GM12878 (cell line): ENCODE data around the gene SPAG9. TPM values are rescaled to one million over a fixed set of nuclear protein-coding genes. Genes with fewer than 3 reads are reported as not detected.

Experiments used
- EED ChIP-seq: sonication (generic); IDR thresholded peaks from 2 replicates; pipeline ENCODE4 v1.6.1; 2016; ENCODE audit warnings: antibody characterized with exemption, low read depth
- FOXM1 ChIP-seq: IDR thresholded peaks from 2 replicates; pipeline ENCODE4 v1.6.1; 2012; ENCODE audit warnings: low read depth, mild to moderate bottlenecking, inconsistent platforms, low read length, moderate library complexity
- HDGF ChIP-seq: fragments of 450-650 bp; IDR thresholded peaks from 2 replicates; pipeline ENCODE4 v1.6.1; 2016; ENCODE audit warnings: antibody characterized with exemption
- IKZF1 ChIP-seq: fragments of 450-650 bp; conservative IDR thresholded peaks from 2 replicates; pipeline ENCODE4 v1.6.1; 2017; ENCODE audit warnings: antibody characterized with exemption, mild to moderate bottlenecking
- IRF4 ChIP-seq: IDR thresholded peaks from 2 replicates; pipeline ENCODE4 v1.6.1; 2011; ENCODE audit warnings: low read depth, low read length
- MEF2A ChIP-seq: IDR thresholded peaks from 2 replicates; pipeline ENCODE4 v1.6.1; 2011; ENCODE audit warnings: low read depth, mild to moderate bottlenecking, low read length, moderate library complexity; ENCODE audit not compliant: insufficient read depth
- NFYB ChIP-seq: IDR thresholded peaks from 2 replicates; pipeline ENCODE4 v1.6.1; 2011; ENCODE audit warnings: low read depth, mild to moderate bottlenecking, low read length, improper control_type of control experiment, moderate library complexity; ENCODE audit not compliant: insufficient read depth
- RAD51 ChIP-seq: fragments of 450-650 bp; IDR thresholded peaks from 2 replicates; pipeline ENCODE4 v1.6.1; 2016; ENCODE audit warnings: moderate library complexity, mild to moderate bottlenecking, inconsistent platforms
- RCOR1 ChIP-seq: conservative IDR thresholded peaks from 2 replicates; pipeline ENCODE4 v1.6.1; 2012; ENCODE audit warnings: low read depth, low read length, improper control_type of control experiment
- RELA ChIP-seq: fragments of 450-650 bp; IDR thresholded peaks from 2 replicates; pipeline ENCODE4 v1.8.0; 2014; ENCODE audit warnings: borderline replicate concordance; ENCODE audit not compliant: partially characterized antibody
- WRNIP1 ChIP-seq: IDR thresholded peaks from 2 replicates; pipeline ENCODE4 v1.6.1; 2011; ENCODE audit warnings: low read depth, low read length, improper control_type of control experiment, borderline replicate concordance
- ZNF24 ChIP-seq: fragments of 450-650 bp; IDR thresholded peaks from 2 replicates; pipeline ENCODE4 v1.6.1; 2017; ENCODE audit warnings: antibody characterized with exemption, mild to moderate bottlenecking
- polyA plus RNA-seq, 11 experiments: library from polyadenylated mRNA; depleted of rRNA in 4 of 11; unstranded in 6 of 11; stranded (reverse) in 5 of 11; fragments of >200 nt; fragmentation: Nextera tagmentation in 4 of 11; fragmentation: Illumina TruSeq in 1 of 11; extraction: Ambion mirVana in 4 of 11; extraction: Trizol in 1 of 11; gene quantifications; 1 replicate in 1 of 11; 2 replicates in 10 of 11; pipeline versions ENCODE4 v1.2.1 to v1.2.3, GENCODE V29; 2011 to 2016; ENCODE audit warnings: inconsistent platforms in 2 of 11, missing spikeins in 2 of 11, low read depth in 1 of 11
- total RNA-seq, 4 experiments: library from RNA; depleted of rRNA in 3 of 4; stranded (reverse); fragments of >200 nt in 3 of 4; fragmentation: Illumina TruSeq in 1 of 4; extraction: Trizol in 1 of 4; gene quantifications; 2 replicates each; pipeline versions ENCODE4 v1.2.1 to v1.2.3, GENCODE V29; 2013 to 2021
- TF ChIP-seq, protein P1 (sequence below): IDR thresholded peaks from 2 replicates; pipeline ENCODE4 v1.6.1; 2011; ENCODE audit warnings: borderline replicate concordance, low read depth, mild to moderate bottlenecking, moderate library complexity, low read length; ENCODE audit not compliant: insufficient read depth, poor library complexity, severe bottlenecking
- TF ChIP-seq, protein P2 (sequence below): IDR thresholded peaks from 2 replicates; pipeline ENCODE4 v1.6.1; 2011; ENCODE audit warnings: borderline replicate concordance, low read depth, mild to moderate bottlenecking, moderate library complexity, mixed read lengths, low read length; ENCODE audit not compliant: insufficient read depth; ENCODE audit errors: extremely low read length

SPAG9 gene
- total and polyA plus RNA-seq, 10 of the 15 experiments (the other 5 are each of a cell fraction or from before 2014, with no cell fraction given): 6.6 to 42.0 (median 24.9) TPM

DNA sequence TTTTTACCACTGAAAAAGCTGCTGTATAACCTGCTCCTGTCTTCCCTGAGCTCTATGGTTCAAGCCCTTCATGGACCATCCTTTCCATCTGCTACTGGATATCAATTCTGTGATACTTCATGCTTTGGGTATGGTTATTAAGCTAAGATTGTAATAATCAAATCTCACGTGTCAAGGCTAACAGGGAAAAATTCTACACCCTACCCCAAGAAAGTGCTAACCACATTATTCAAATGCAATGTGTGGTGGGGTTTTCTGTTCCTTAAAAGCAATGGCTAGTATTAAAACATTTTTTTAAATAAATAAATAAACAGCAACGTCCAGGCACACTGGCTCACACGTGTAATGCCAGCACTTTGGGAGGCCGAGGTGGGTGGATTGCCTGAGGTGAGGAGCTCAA is 65.9 kb downstream of the SPAG9 start (continued):
- peak; percentile 24; the same call in 1 of the 2 replicates for TF ChIP-seq RAD51
- no peak for TF ChIP-seq RCOR1
- TF ChIP-seq, protein P1, sequence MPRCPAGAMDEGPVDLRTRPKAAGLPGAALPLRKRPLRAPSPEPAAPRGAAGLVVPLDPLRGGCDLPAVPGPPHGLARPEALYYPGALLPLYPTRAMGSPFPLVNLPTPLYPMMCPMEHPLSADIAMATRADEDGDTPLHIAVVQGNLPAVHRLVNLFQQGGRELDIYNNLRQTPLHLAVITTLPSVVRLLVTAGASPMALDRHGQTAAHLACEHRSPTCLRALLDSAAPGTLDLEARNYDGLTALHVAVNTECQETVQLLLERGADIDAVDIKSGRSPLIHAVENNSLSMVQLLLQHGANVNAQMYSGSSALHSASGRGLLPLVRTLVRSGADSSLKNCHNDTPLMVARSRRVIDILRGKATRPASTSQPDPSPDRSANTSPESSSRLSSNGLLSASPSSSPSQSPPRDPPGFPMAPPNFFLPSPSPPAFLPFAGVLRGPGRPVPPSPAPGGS: no peak
- TF ChIP-seq IRF4: no peak
- TF ChIP-seq EED: no peak
- no peak for TF ChIP-seq HDGF
- TF ChIP-seq FOXM1: no peak
- TF ChIP-seq NFYB: no peak
- no peak for TF ChIP-seq MEF2A
- TF ChIP-seq, protein P2, sequence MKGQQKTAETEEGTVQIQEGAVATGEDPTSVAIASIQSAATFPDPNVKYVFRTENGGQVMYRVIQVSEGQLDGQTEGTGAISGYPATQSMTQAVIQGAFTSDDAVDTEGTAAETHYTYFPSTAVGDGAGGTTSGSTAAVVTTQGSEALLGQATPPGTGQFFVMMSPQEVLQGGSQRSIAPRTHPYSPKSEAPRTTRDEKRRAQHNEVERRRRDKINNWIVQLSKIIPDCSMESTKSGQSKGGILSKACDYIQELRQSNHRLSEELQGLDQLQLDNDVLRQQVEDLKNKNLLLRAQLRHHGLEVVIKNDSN: no peak
- TF ChIP-seq ZNF24: 0 out of 2 replicates have a peak, but pooled peaks have one; percentile 6
- no peak for TF ChIP-seq RELA
- TF ChIP-seq WRNIP1: no peak
- peak; percentile 36; the same call in 1 of the 2 replicates for TF ChIP-seq IKZF1
- TF ChIP-seq, all 136 proteins: peak for 15
